ENCODE results near the gene PARD3B.

PARD3B gene

GRCh38 chr2:205460217-205460616 lies 914.9 kb downstream of the PARD3B start:
- no peak for TF ChIP-seq CTCF (IDR thresholded peaks at IDR 0.05; ENCODE audit: insufficient read depth, missing control alignments)
- FAIRE-seq (no peak), DNase-seq (ENCODE audit: insufficient read length, low spot score) (no peak)

GRCh38 chr2:205461169-205461568 lies 915.9 kb downstream of the PARD3B start:
- no peak for TF ChIP-seq CTCF (IDR thresholded peaks at IDR 0.05; ENCODE audit: insufficient read depth, missing control alignments)
- no peak for FAIRE-seq
- no peak for DNase-seq (ENCODE audit: insufficient read length, low spot score)

GRCh38 chr2:205461678-205462665 lies 916.7 kb downstream of the PARD3B start:
- no peak for TF ChIP-seq CTCF (IDR thresholded peaks at IDR 0.05; ENCODE audit: insufficient read depth, missing control alignments)
- DNase-seq (ENCODE audit: insufficient read length, low spot score) (no peak), FAIRE-seq (no peak)

GRCh38 chr2:205462681-205463345 lies 917.5 kb downstream of the PARD3B start:
- FAIRE-seq, result no peak
- TF ChIP-seq CTCF (IDR thresholded peaks at IDR 0.05; ENCODE audit: insufficient read depth, missing control alignments), result no peak
- DNase-seq (ENCODE audit: insufficient read length, low spot score), result no peak

- no peak for TF ChIP-seq CTCF (IDR thresholded peaks at IDR 0.05; ENCODE audit: insufficient read depth, missing control alignments)
- DNase-seq (ENCODE audit: insufficient read length, low spot score) (no peak), FAIRE-seq (no peak)
These were observed 918.3 kb downstream of the PARD3B start for GRCh38 chr2:205463466-205464025.

GRCh38 chr2:205464681-205465080 lies 919.4 kb downstream of the PARD3B start:
- DNase-seq (ENCODE audit: insufficient read length, low spot score) (peak; percentile 24), FAIRE-seq (peak; percentile 55)
- TF ChIP-seq CTCF (IDR thresholded peaks at IDR 0.05; ENCODE audit: insufficient read depth, missing control alignments), result no peak

Data from D721Med (cell line).